Erythroblast (primary cell): Measurements from ENCODE around the gene HIC1.

ENCODE experiments used
- DNase-seq, 2 experiments: peaks; one replicate each; lab custom pipeline; 2025; lab: John Stamatoyannopoulos, UW
- GATA1 ChIP-seq: IDR thresholded peaks from 2 replicates; pipeline ENCODE4 v1.6.1; 2011; ENCODE audit warnings: low read depth, mild to moderate bottlenecking, control low read depth, low read length, moderate library complexity
- POLR2A ChIP-seq: IDR thresholded peaks from 2 replicates; pipeline ENCODE4 v1.6.1; 2011; ENCODE audit warnings: mild to moderate bottlenecking, low read length

HIC1 gene

DNA sequence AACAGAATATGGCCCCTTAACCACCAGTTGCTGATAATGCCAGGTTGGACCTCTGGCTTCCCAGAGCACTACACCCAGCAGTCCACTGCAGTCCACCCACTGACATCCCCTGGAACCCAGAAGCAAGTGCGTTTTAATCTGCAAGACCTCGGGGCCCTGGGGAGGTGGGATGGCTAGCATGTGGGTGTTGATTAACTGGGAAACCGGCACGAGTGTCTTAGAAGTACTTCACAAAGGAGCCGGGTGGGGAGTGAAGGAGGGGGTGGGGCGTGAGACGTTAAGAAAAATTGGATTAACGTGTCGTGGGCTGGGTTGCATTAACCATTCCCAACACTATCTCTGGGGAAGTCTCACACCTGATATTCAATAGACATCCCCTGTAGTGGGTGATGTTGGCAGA, 6.1 kb upstream of the HIC1 start:
- TF ChIP-seq GATA1 (no peak), POLR2A (no peak)
- DNase-seq = peak in 1 of 2 experiments; percentile 33

- TF ChIP-seq GATA1 (no peak), POLR2A (peak; percentile 41)
- peak; percentile 87 to 94 for DNase-seq
These were observed 5.3 kb upstream of the HIC1 start for GRCh38 chr17:2049333-2050299.

GRCh38 chr17:2050300-2051060, 4.4 kb upstream of the HIC1 start:
- TF ChIP-seq POLR2A (no peak), GATA1 (no peak)
- DNase-seq = peak; percentile 82 to 88

DNA sequence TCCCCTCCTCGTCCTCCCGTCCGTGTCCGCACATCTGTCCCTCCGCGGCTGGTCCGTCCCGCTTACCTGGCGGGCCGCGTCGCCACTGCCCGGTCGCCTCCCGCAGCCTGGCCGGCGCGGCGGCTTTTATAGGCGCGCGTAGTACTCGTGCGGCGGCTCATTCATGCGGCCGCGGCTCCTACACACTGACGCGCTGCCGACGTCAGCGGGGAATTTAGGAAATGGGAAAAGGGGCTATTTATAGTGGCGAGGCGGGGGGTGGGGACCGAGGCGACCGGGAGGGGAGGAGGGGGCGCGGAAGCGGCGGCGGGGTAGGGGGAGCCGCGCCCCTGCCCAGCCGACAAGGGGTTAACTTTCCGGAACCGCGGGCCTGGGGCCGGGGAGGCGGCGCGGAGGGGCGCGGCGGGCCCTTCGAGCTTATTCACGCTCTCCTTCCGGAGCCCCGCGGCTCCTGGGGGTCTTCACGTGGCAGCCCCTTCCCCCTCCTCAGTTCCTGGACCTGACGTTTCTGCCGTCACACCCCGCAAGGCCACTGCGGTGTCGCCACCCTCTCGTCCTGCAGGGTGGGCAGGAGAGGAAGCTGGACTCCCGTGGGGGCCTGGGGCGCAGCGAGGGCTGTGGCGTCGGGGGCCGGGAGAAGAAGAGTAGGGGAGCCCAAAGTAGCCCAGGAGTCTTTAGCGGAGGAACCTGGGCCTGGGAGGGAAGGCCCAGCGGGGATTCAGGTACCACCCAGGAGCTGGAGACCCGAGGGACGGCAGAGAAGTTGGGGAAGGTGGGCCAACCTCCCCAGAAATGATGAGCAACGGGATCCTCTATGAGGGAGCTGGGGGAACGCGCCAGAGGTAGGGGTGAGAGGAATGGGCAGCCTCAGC, 3.6 kb upstream of the HIC1 start:
- peak; percentile 31 to 39 for DNase-seq
- TF ChIP-seq GATA1 (no peak), POLR2A (no peak)

DNA sequence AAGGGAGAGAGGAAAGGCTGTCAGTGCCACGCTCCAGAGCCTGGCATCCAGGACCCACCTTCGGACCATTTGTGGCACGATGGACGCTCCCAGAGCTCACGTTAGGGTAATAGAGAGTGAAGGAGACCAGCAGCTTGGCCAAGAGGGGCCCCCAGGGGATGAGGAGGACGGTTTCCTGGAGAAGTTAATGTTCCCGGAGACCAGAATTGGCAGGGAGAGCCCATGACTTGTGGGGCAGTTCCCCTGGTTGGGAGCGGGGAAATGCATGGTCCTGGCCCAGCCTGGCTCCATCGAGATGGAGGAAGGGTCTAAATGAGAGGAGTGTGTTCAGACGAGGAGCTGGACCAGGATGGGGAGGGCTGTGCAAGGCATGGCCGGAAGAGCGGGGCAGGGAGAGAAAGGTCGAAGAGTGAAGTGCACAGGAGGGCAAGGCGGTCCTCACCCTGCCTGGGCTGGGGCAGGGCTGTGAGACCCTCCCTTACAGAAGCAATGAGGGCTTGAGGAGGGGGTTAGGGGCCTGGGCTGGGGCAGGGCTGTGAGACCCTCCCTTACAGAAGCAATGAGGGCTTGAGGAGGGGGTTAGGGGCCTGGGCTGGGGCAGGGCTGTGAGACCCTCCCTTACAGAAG, 2.9 kb upstream of the HIC1 start:
- DNase-seq = no peak
- TF ChIP-seq POLR2A = no peak
- TF ChIP-seq GATA1 = no peak

DNA sequence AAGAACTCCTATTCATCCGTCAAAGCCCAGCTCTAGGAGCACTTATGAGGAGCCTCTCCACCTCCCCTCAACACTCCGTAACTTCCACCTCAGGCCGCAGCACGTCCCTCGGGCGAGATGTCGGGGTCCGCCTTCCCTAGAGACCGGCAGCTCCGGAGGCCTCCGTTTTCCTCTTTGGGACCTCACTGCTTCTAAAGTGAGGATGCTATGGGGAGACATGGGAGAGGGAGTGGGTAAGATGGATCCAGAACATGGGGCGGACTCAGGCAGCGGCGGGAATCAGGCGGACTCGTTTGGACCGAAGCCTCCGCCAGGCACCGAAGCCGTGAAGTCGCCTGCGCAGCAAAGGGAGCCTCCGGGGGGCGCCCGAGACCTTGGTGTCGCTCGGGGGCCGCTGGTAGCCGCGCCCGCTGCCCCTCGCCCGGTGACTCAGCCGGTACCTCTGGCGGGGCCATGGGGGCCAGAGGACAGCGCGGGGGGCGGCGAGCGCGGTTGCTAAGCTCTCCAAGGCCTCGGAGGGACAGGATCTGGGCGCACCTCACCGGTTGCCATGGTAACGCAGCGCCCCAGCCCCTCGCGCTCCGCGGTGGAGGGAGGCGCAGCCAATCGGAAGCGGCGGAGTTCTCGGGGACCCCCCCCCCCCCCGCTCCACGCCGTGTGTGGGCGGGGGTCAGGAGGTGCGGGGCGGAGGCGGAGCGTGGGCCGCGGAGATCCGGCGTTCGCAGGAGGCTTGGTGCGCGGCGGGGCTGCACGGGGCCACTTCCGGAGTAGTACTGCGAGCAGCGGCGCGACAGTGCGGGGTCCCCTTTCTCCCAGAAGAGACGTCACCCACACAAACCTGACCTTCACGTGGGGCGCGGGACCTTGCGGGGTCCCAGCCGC, 1.3 kb upstream of the HIC1 start:
- no peak for TF ChIP-seq GATA1
- no peak for TF ChIP-seq POLR2A
- DNase-seq = peak; percentile 71 to 77

GRCh38 chr17:2054262-2054511, 716 bp upstream of the HIC1 start:
- DNase-seq = no peak
- no peak for TF ChIP-seq GATA1
- TF ChIP-seq POLR2A = no peak

DNA sequence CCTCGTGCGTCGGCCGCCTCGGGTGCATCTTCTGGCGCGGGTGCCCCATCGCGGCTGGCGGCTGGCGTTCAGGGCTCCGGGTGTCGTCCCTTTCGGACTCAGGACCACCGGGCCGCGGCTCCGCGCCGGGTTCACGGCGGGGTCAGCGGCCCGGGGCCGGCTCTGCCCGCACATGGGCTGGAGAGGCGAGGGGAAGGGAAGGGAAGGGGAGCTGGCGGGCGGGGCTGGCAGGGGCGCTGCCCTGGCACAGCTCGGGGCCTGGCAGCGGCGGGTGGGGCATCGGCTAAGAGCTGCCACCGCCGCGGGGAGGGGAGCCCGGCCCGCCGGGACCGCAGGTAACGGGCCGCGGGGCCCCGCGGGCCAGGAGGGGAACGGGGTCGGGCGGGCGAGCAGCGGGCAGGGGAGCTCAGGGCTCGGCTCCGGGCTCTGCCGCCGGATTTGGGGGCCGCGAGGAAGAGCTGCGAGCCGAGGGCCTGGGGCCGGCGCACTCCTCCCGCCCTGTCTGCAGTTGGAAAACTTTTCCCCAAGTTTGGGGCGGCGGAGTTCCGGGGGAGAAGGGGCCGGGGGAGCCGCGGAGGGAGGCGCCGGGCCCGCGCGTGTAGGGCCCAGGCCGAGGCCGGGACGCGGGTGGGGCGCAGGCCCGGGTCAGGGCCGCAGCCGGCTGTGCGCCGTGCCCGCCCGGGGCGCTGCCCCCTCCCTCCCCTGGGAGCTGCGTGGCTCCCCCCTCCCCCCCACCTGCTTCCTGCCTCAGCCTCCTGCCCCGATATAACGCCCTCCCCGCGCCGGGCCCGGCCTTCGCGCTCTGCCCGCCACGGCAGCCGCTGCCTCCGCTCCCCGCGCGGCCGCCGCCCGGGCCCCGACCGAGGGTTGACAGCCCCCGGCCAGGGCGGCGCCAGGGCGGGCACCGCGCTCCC, 646 bp downstream of the HIC1 start:
- no peak for TF ChIP-seq POLR2A
- TF ChIP-seq GATA1 = no peak
- no peak for DNase-seq

- peak; percentile 45 to 47 for DNase-seq
- TF ChIP-seq POLR2A (no peak), GATA1 (no peak)
These were observed 1.6 kb downstream of the HIC1 start for GRCh38 chr17:2056206-2057174.

GRCh38 chr17:2057175-2057759, 2.4 kb downstream of the HIC1 start:
- no peak for TF ChIP-seq POLR2A
- TF ChIP-seq GATA1 = no peak
- no peak for DNase-seq
